ENCODE data around the gene C10orf67. TPM values are rescaled to one million over a fixed set of nuclear protein-coding genes. Genes with fewer than 3 reads are reported as not detected.
"Not testable (repeated sequence)": the region's sequence is repeated elsewhere in the genome, so short reads cannot be mapped to it uniquely, and the experiment has no call there.

The C10orf67 gene
- total RNA-seq, 1 experiment from 2014 or later = 0.15 TPM

DNA sequence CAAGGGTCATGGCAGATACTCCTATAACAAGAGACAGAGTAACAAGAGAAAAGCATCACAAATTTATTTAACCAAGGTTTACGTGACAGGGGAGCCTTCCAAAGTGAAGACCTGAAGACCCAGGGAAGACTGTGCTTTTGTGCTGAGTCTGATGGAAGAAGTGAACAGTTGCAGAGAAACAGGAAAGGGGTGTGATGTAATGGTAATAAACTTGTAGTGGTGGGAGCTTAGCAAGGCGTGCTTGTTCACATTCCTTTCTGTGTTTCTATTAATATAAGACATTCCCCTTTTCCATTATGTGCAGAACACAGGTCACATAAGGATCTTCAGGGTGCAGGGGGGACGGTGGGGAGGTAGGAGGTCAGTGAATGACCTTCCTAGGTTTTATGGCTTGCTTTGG is 25.5 kb upstream of the C10orf67 start:
- Histone ChIP-seq H3K27me3 (ENCODE audit: low read length) (no peaks in the 10 kb centered on the region), H3K4me2 (ENCODE audit: low read length) (no peak overlapping the region), H3K9me3 (ENCODE audit: low read length) (no peaks in the 10 kb centered on the region), H3K9me2 (replicated peaks; ENCODE audit: low read length) (no peaks in the 10 kb centered on the region), H4K20me1 (ENCODE audit: low read length) (no peaks in the 10 kb centered on the region), H3F3A (ENCODE audit: low read length, unreplicated experiment) (no peaks in the 10 kb centered on the region), H3K36me3 (ENCODE audit: low read depth, low read length) (no peaks in the 10 kb centered on the region), H3K27ac (ENCODE audit: low read length) (no peak overlapping the region), H3K4me3 (ENCODE audit: low read length) (no peak overlapping the region), H3K4me1 (ENCODE audit: insufficient read depth, low read length) (no peaks in the 10 kb centered on the region), H3K9ac (ENCODE audit: low read length) (no peak overlapping the region), H2AFZ (ENCODE audit: low read length) (no peak overlapping the region), H3K79me2 (ENCODE audit: low read length) (no peaks in the 10 kb centered on the region)
- ChIA-PET POLR2A (ENCODE audit: unreplicated experiment) (no interaction called here), CTCF (no interaction called here)
- DNase-seq (no peak), ATAC-seq (no peak)
- TF ChIP-seq EZH2phosphoT487 (IDR thresholded peaks at IDR 0.05; ENCODE audit: borderline replicate concordance, low read length) (no peak), EZH2 (IDR thresholded peaks at IDR 0.05; ENCODE audit: low read length, unreplicated experiment) (no peak)
- TF ChIP-seq, protein P1, sequence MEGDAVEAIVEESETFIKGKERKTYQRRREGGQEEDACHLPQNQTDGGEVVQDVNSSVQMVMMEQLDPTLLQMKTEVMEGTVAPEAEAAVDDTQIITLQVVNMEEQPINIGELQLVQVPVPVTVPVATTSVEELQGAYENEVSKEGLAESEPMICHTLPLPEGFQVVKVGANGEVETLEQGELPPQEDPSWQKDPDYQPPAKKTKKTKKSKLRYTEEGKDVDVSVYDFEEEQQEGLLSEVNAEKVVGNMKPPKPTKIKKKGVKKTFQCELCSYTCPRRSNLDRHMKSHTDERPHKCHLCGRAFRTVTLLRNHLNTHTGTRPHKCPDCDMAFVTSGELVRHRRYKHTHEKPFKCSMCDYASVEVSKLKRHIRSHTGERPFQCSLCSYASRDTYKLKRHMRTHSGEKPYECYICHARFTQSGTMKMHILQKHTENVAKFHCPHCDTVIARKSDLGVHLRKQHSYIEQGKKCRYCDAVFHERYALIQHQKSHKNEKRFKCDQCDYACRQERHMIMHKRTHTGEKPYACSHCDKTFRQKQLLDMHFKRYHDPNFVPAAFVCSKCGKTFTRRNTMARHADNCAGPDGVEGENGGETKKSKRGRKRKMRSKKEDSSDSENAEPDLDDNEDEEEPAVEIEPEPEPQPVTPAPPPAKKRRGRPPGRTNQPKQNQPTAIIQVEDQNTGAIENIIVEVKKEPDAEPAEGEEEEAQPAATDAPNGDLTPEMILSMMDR (conservative IDR thresholded peaks at IDR 0.05; ENCODE audit: low read depth, low read length) = no peak
- BruUV-seq (replicated peaks) = no TSS peak
- intact Hi-C loops (cut with micrococcal nuclease) = no loop called here

- no peak overlapping the region for H3K9ac ChIP-seq (ENCODE audit: low read length)
- no TSS peak for BruUV-seq (replicated peaks)
- no peaks in the 10 kb centered on the region for H3K4me1 ChIP-seq (ENCODE audit: insufficient read depth, low read length)
- no peak overlapping the region for H3K4me3 ChIP-seq (ENCODE audit: low read length)
- H3K27me3 ChIP-seq (ENCODE audit: low read length) = no peaks in the 10 kb centered on the region
- H2AFZ ChIP-seq (ENCODE audit: low read length) = no peak overlapping the region
- H3F3A ChIP-seq (ENCODE audit: low read length, unreplicated experiment) = no peaks in the 10 kb centered on the region
- ChIA-PET POLR2A (ENCODE audit: unreplicated experiment) (no interaction called here), CTCF (no interaction called here)
- intact Hi-C loops (cut with micrococcal nuclease) = no loop called here
- H3K36me3 ChIP-seq (ENCODE audit: low read depth, low read length) = no peaks in the 10 kb centered on the region
- H3K9me2 ChIP-seq (replicated peaks; ENCODE audit: low read length) = no peaks in the 10 kb centered on the region
- no peak for DNase-seq
- no peaks in the 10 kb centered on the region for H3K9me3 ChIP-seq (ENCODE audit: low read length)
- TF ChIP-seq EZH2 (IDR thresholded peaks at IDR 0.05; ENCODE audit: low read length, unreplicated experiment) (no peak), EZH2phosphoT487 (IDR thresholded peaks at IDR 0.05; ENCODE audit: borderline replicate concordance, low read length) (no peak)
- TF ChIP-seq, protein P1 (conservative IDR thresholded peaks at IDR 0.05; ENCODE audit: low read depth, low read length) = no peak
- no peak overlapping the region for H3K4me2 ChIP-seq (ENCODE audit: low read length)
- no peaks in the 10 kb centered on the region for H4K20me1 ChIP-seq (ENCODE audit: low read length)
- no peak for ATAC-seq
- H3K27ac ChIP-seq (ENCODE audit: low read length) = no peak overlapping the region
- no peaks in the 10 kb centered on the region for H3K79me2 ChIP-seq (ENCODE audit: low read length)
Observed at GRCh38 chr10:23368816-23369640, 24.4 kb upstream of the C10orf67 start.

DNA sequence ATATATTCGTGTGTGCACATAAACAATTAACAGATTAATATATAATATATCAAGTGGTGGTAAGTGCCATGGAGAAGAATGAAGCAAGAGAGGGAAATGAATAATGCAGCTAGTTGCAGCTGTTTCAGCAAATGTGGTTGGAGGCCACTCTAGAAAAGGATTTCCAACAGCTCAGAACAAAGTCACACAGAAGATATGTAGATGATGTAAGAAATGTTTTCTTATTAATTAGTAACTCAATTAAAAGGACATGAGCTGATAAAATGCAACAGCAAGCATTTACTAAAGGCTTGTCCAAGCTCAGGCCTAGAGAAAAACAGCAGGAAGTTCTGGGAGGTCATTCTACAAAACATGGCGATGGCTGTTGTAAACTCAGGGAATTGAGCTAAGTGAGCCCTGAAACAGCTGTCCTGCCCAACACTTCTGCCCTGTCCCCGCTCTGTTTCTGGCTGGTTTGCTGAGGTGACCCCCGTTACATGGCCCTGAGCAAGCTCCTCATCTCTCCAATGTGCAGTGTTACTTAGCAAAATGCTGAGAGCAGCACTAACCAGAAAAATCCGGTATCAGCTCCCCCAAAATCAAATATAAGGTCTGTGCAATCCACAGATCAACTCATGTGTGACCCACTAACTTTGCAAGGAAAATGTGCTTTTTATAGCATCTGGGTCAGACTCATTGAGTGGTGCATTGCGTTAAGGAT is 23.4 kb upstream of the C10orf67 start:
- Histone ChIP-seq H3K36me3 (ENCODE audit: low read depth, low read length) (no peaks in the 10 kb centered on the region), H3K27me3 (ENCODE audit: low read length) (no peaks in the 10 kb centered on the region), H3K9ac (ENCODE audit: low read length) (no peak overlapping the region), H3K4me3 (ENCODE audit: low read length) (no peak overlapping the region), H3F3A (ENCODE audit: low read length, unreplicated experiment) (no peaks in the 10 kb centered on the region), H3K9me3 (ENCODE audit: low read length) (no peaks in the 10 kb centered on the region), H3K27ac (ENCODE audit: low read length) (no peak overlapping the region), H3K4me2 (ENCODE audit: low read length) (no peak overlapping the region), H3K9me2 (replicated peaks; ENCODE audit: low read length) (no peaks in the 10 kb centered on the region), H3K79me2 (ENCODE audit: low read length) (no peaks in the 10 kb centered on the region), H3K4me1 (ENCODE audit: insufficient read depth, low read length) (no peaks in the 10 kb centered on the region), H2AFZ (ENCODE audit: low read length) (no peak overlapping the region), H4K20me1 (ENCODE audit: low read length) (no peaks in the 10 kb centered on the region)
- ChIA-PET POLR2A (ENCODE audit: unreplicated experiment) (no interaction called here), CTCF (no interaction called here)
- DNase-seq (no peak), ATAC-seq (no peak)
- TF ChIP-seq EZH2 (IDR thresholded peaks at IDR 0.05; ENCODE audit: low read length, unreplicated experiment) = no peak
- TF ChIP-seq EZH2phosphoT487 (IDR thresholded peaks at IDR 0.05; ENCODE audit: borderline replicate concordance, low read length) = no peak
- TF ChIP-seq, protein P1 (conservative IDR thresholded peaks at IDR 0.05; ENCODE audit: low read depth, low read length) = no peak
- BruUV-seq (replicated peaks) = no TSS peak
- intact Hi-C loops (cut with micrococcal nuclease) = no loop called here

- H3K27ac ChIP-seq (ENCODE audit: low read length); H3F3A ChIP-seq (ENCODE audit: low read length, unreplicated experiment); H3K9ac ChIP-seq (ENCODE audit: low read length); H2AFZ ChIP-seq (ENCODE audit: low read length); H3K27me3 ChIP-seq (ENCODE audit: low read length); H3K9me3 ChIP-seq (ENCODE audit: low read length); H3K36me3 ChIP-seq (ENCODE audit: low read depth, low read length); ATAC-seq; H3K79me2 ChIP-seq (ENCODE audit: low read length); CTCF ChIA-PET; H3K4me3 ChIP-seq (ENCODE audit: low read length); intact Hi-C loops (cut with micrococcal nuclease); BruUV-seq (replicated peaks); POLR2A ChIA-PET (ENCODE audit: unreplicated experiment); H4K20me1 ChIP-seq (ENCODE audit: low read length); H3K4me1 ChIP-seq (ENCODE audit: insufficient read depth, low read length); H3K4me2 ChIP-seq (ENCODE audit: low read length); H3K9me2 ChIP-seq (replicated peaks; ENCODE audit: low read length): not testable (repeated sequence)
- peak; percentile 37 for DNase-seq
Observed at GRCh38 chr10:23365417-23366030, 20.9 kb upstream of the C10orf67 start.
